ENCODE results near the gene RASSF7. TPM values are rescaled to one million over a fixed set of nuclear protein-coding genes. Genes with fewer than 3 reads are reported as not detected.
"Not testable (repeated sequence)": the region's sequence is repeated elsewhere in the genome, so short reads cannot be mapped to it uniquely, and the experiment has no call there.

Gene RASSF7
- total and polyA plus RNA-seq, 2 of the 8 experiments (the other 6 are each of a cell fraction or from before 2014, with no cell fraction given) = 22.3 to 43.9 TPM

DNA sequence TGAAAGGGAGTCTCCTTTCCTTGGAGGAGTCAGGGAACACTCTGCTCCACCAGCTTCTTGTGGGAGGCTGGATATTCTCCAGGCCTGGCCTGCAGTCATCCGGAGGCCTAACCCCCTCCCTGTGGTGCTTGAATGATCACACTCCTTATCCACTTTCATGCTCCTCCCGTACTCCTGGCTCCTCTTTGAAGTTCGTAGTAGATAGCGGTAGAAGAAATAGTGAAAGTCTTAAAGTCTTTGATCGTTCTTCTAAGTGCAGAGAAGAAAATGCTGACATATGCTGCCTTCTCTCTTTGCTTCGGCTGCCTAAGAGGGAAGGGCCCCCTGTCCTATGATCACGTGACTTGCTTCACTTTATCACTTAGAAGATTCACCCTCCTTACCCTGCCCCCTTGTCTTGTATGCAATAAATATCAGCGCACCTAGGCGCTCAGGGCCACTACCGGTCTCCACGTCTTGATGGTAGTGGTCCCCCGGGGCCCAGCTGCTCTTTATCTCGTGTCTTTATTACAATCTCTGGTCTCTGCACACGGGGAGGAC lies 13.3 kb downstream of the RASSF7 start:
- CTCF ChIA-PET (ENCODE audit: partially characterized antibody) = interaction anchor here (1.0 to 2.0 kb wide), 2 partner anchors 10 to 39 kb away, joined by 3 to 7 read pairs; no protein-coding TSS in a partner anchor
- H2BK12ac ChIP-seq (ENCODE audit: low read depth, low read length); H2BK15ac ChIP-seq (ENCODE audit: low read length); H3K23ac ChIP-seq (ENCODE audit: insufficient read length); H4K91ac ChIP-seq (replicated peaks; ENCODE audit: insufficient read length, low read length); H3K18ac ChIP-seq (ENCODE audit: extremely low read depth, low read length); H4K8ac ChIP-seq (ENCODE audit: extremely low read depth, insufficient read depth, low read length); DNase-seq (ENCODE audit: low read depth in 1 of 2, low spot score in 2 of 2); H2AFZ ChIP-seq (ENCODE audit: low read length); H3K79me1 ChIP-seq (ENCODE audit: low read depth, low read length); H3K9ac ChIP-seq (replicated peaks in 1 of 4; ENCODE audit: extremely low read depth in 1 of 4, low read depth in 3 of 4, low read length in 3 of 4); H3K27ac ChIP-seq (ENCODE audit: low read depth, low read length); H3K56ac ChIP-seq (replicated peaks; ENCODE audit: insufficient read length, low read depth, low read length); H2BK5ac ChIP-seq (ENCODE audit: low read depth, low read length); H3K4ac ChIP-seq (replicated peaks; ENCODE audit: insufficient read length, low read depth, low read length); FAIRE-seq; H2AK5ac ChIP-seq (ENCODE audit: low read depth, low read length); H4K5ac ChIP-seq (ENCODE audit: insufficient read length, low read depth, low read length); H2BK20ac ChIP-seq (ENCODE audit: low read length); H3K14ac ChIP-seq (ENCODE audit: insufficient read length); H3K9me3 ChIP-seq (ENCODE audit: insufficient read depth in 2 of 2, low read depth in 1 of 2, low read length in 1 of 2); H3K36me3 ChIP-seq (ENCODE audit: control insufficient read depth in 2 of 4, insufficient read depth in 4 of 4, low read length in 3 of 4); H2BK120ac ChIP-seq (replicated peaks; ENCODE audit: low read depth, low read length): not testable (repeated sequence)
- H3K4me1 ChIP-seq (replicated peaks in 1 of 4; ENCODE audit: control insufficient read depth in 3 of 4, insufficient read depth in 4 of 4, low read length in 3 of 4) = peaks cover 6 to 26% (median 16%) of the 10 kb centered on the region in 4 experiments
- peaks cover 8 to 17% (median 14%) of the 10 kb centered on the region in 4 experiments for H3K27me3 ChIP-seq (replicated peaks in 1 of 4; ENCODE audit: control insufficient read depth in 3 of 4, extremely low read depth in 1 of 4, insufficient read depth in 3 of 4, low read length in 3 of 4)
- H3K79me2 ChIP-seq (ENCODE audit: control insufficient read depth in 1 of 2, insufficient read depth in 2 of 2, low read length in 2 of 2) = peaks cover 24% of the 10 kb centered on the region in 2 experiments
- peaks cover 15% of the 10 kb centered on the region for H3K23me2 ChIP-seq (ENCODE audit: low read depth, low read length)
- H3K4me2 ChIP-seq (ENCODE audit: insufficient read depth in 1 of 2, low read depth in 2 of 2, low read length in 2 of 2) = peak overlapping the region; percentile 33 to 99; a peak in 2 of 4 replicates
- H3K4me3 ChIP-seq (ENCODE audit: extremely low read depth in 1 of 4, insufficient read depth in 2 of 4, low read depth in 3 of 4, low read length in 4 of 4) = peak overlapping the region in 1 of 4 experiments; percentile 72; a peak in 1 of 8 replicates
- peaks cover 18 to 22% of the 10 kb centered on the region in 2 experiments for H4K20me1 ChIP-seq (replicated peaks in 1 of 2; ENCODE audit: control insufficient read depth in 1 of 2, insufficient read depth in 2 of 2, low read length in 2 of 2)
- POLR2A ChIA-PET (ENCODE audit: partially characterized antibody) = interaction anchor here (0.8 to 2.1 kb wide), 2 partner anchors 12 to 37 kb away, joined by 3 to 11 read pairs; partner anchors contain the start of gene LRRC56
- 81% methylated on average over 14 of the region's 14 CpGs; no CpG with 5 or more reads in 1 of the 2 experiments for WGBS, 2 experiments (ENCODE audit: extremely low coverage in 1 of 2, insufficient coverage in 1 of 2, insufficient read length in 1 of 2, insufficient replicate concordance in 2 of 2, low coverage in 1 of 2, low lambda C conversion rate in 2 of 2, missing lambda C conversion rate in 1 of 2)
